Stomach (tissue), 4 donors: Measurements from ENCODE around the gene ARPP21.

Source experiments
- POLR2A ChIP-seq, 4 donors: fragments of 450-650 bp; IDR thresholded peaks; one replicate each; pipeline ENCODE4 v1.6.1; 2016; ENCODE audit warnings: antibody characterized with exemption in 4 of 4, control low read depth in 2 of 4, mild to moderate bottlenecking in 1 of 4, moderate library complexity in 1 of 4
- POLR2AphosphoS5 ChIP-seq, 3 donors: sonication (generic); formaldehyde crosslinking; IDR thresholded peaks; one replicate each; pipeline ENCODE4 v1.6.1; 2016; ENCODE audit warnings: antibody characterized with exemption in 3 of 3
- TF ChIP-seq, protein P1 (sequence below), 7 experiments: fragments of 450-650 bp in 4 of 7; fragments of 200-600 bp in 3 of 7; sonication (generic) in 3 of 7; IDR thresholded peaks; one replicate each; pipeline ENCODE4 v1.5.1; 2016 to 2019; ENCODE audit warnings: antibody characterized with exemption in 7 of 7, control low read depth in 2 of 7, mild to moderate bottlenecking in 1 of 7

DNA sequence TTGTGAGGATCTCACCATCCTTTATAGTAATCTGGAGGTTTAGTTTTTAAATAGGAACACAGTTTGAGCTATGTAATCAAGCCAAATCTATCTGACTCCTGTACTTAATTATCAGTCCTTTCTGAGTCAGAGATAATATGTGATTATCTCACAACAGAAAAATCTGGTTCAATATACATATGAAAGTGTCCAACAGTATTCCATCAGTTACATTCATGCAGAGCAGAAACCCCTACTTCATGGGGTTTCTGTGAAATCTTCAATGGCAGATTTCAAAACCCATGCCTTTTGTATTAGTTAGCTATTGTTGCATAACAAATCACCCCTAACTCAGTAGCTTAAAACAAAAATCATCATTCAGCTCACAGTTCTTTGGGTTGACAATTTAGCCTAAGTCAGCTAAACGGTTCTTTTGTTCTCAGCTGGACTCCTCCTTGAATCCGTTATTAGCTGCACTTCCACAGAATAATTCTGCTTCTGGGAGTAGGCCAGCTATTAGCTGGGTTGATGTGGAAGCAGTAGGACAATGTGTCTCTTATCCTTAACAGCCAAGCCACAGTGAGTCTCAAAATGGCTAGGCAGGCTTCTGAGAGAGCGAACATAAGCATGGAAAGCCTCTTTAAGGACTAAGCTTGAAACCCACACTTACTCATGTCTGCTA is 42.9 kb upstream of the ARPP21 start:
- TF ChIP-seq POLR2AphosphoS5 (IDR thresholded peaks at IDR 0.05) = no peak
- TF ChIP-seq, protein P1, sequence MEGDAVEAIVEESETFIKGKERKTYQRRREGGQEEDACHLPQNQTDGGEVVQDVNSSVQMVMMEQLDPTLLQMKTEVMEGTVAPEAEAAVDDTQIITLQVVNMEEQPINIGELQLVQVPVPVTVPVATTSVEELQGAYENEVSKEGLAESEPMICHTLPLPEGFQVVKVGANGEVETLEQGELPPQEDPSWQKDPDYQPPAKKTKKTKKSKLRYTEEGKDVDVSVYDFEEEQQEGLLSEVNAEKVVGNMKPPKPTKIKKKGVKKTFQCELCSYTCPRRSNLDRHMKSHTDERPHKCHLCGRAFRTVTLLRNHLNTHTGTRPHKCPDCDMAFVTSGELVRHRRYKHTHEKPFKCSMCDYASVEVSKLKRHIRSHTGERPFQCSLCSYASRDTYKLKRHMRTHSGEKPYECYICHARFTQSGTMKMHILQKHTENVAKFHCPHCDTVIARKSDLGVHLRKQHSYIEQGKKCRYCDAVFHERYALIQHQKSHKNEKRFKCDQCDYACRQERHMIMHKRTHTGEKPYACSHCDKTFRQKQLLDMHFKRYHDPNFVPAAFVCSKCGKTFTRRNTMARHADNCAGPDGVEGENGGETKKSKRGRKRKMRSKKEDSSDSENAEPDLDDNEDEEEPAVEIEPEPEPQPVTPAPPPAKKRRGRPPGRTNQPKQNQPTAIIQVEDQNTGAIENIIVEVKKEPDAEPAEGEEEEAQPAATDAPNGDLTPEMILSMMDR (IDR thresholded peaks at IDR 0.05) = no peak
- no peak for TF ChIP-seq POLR2A (IDR thresholded peaks at IDR 0.05)
